ENCODE results near the gene RHBDL3.

RHBDL3 gene

GRCh38 chr17:32330147-32330546 is 64.5 kb downstream of the RHBDL3 start:
- no peak overlapping the region for H3K4me3 ChIP-seq (replicated peaks in 1 of 2; ENCODE audit: low read depth in 2 of 2, low read length in 2 of 2)
- no peak for DNase-seq (ENCODE audit: low read depth in 2 of 2)
- no peak for TF ChIP-seq CTCF (IDR thresholded peaks at IDR 0.05; ENCODE audit: low read depth, low read length)

- TF ChIP-seq CTCF (IDR thresholded peaks at IDR 0.05; ENCODE audit: low read depth, low read length) = no peak
- no peak for DNase-seq (ENCODE audit: low read depth in 2 of 2)
- no peak overlapping the region for H3K4me3 ChIP-seq (replicated peaks in 1 of 2; ENCODE audit: low read depth in 2 of 2, low read length in 2 of 2)
Measured at GRCh38 chr17:32331243-32332040, 65.8 kb downstream of the RHBDL3 start.

- H3K4me3 ChIP-seq (replicated peaks in 1 of 2; ENCODE audit: low read depth in 2 of 2, low read length in 2 of 2) = no peak overlapping the region
- no peak for TF ChIP-seq CTCF (IDR thresholded peaks at IDR 0.05; ENCODE audit: low read depth, low read length)
- no peak for DNase-seq (ENCODE audit: low read depth in 2 of 2)
Measured at GRCh38 chr17:32333187-32333586, 67.6 kb downstream of the RHBDL3 start.

GRCh38 chr17:32335046-32335445 is 69.4 kb downstream of the RHBDL3 start:
- TF ChIP-seq CTCF (IDR thresholded peaks at IDR 0.05; ENCODE audit: low read depth, low read length) = no peak
- no peak for DNase-seq (ENCODE audit: low read depth in 2 of 2)
- H3K4me3 ChIP-seq (replicated peaks in 1 of 2; ENCODE audit: low read depth in 2 of 2, low read length in 2 of 2) = no peak overlapping the region

- TF ChIP-seq CTCF (IDR thresholded peaks at IDR 0.05; ENCODE audit: low read depth, low read length) = no peak
- no peak overlapping the region for H3K4me3 ChIP-seq (replicated peaks in 1 of 2; ENCODE audit: low read depth in 2 of 2, low read length in 2 of 2)
- peak in 1 of 2 donors; percentile 86 for DNase-seq (ENCODE audit: low read depth in 2 of 2)
Measured at GRCh38 chr17:32335687-32336086, 70.1 kb downstream of the RHBDL3 start.

- DNase-seq (ENCODE audit: low read depth in 2 of 2) = peak in 1 of 2 donors; percentile 36
- H3K4me3 ChIP-seq (replicated peaks in 1 of 2; ENCODE audit: low read depth in 2 of 2, low read length in 2 of 2) = peak overlapping the region; percentile 61
- TF ChIP-seq CTCF (IDR thresholded peaks at IDR 0.05; ENCODE audit: low read depth, low read length) = no peak
Measured at GRCh38 chr17:32341141-32341856, 75.7 kb downstream of the RHBDL3 start.

Measured in cardiac fibroblast (primary cell).